HG02981 (cell line): ENCODE results near the gene RXFP4.
"Not testable (repeated sequence)": the region's sequence is repeated elsewhere in the genome, so short reads cannot be mapped to it uniquely, and the experiment has no call there.

Experiments
- ATAC-seq: cut with Tn5 transposase; IDR thresholded peaks from one replicate; pipeline ENCODE4 v1.9.1; 2021; ENCODE audit warnings: mild to moderate bottlenecking, moderate library complexity; ENCODE audit not compliant: unreplicated experiment

Gene RXFP4

GRCh38 chr1:155940993-155941844 is at the start of gene RXFP4:
Gene RXFP4, plus strand, starts transcription at chr1:155941638. Its CDS starts 72 bp downstream, at chr1:155941710.
- ATAC-seq = no peak

GRCh38 chr1:155892796-155893195 is 48.6 kb upstream of the RXFP4 start:
- ATAC-seq = no peak

DNA sequence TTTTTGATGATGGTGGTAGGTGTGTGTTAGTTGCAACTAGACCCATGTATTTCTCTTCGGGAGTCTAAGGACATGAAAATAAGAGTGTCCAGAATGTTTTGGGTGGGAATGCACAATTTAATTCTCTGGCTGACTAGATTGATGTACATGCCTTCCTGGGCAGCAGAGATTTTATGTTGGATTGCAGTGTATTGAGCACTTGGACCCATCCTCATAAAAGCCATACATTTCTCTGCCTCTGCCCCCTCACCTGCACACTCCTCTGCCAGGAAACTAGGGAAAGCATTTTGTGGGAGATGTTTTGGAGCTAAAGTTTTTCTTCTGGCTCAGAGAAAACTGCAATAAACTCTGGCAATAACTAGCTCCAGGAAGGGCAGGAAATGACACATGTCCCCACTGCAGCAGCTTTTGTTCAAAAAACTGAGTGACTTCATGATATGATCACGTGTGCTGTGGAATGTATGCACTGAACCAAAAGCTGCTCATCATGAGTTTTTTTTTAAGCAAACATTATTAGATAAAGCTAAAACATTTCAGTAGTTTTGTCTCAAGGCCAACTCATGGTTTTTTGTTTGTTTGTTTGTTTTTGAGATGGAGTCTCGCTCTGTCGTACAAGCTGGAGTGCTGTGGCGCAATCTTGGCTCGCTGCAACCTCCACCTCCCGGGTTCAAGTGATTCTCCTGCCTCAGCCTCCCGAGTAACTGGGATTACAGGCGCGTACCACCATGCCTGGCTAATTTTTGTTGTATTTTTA is 47.9 kb upstream of the RXFP4 start:
- ATAC-seq = no peak

- ATAC-seq = not testable (repeated sequence)
Observed at GRCh38 chr1:155895617-155896016, 45.8 kb upstream of the RXFP4 start.

GRCh38 chr1:155896476-155896875 is 45.0 kb upstream of the RXFP4 start:
- ATAC-seq = not testable (repeated sequence)

DNA sequence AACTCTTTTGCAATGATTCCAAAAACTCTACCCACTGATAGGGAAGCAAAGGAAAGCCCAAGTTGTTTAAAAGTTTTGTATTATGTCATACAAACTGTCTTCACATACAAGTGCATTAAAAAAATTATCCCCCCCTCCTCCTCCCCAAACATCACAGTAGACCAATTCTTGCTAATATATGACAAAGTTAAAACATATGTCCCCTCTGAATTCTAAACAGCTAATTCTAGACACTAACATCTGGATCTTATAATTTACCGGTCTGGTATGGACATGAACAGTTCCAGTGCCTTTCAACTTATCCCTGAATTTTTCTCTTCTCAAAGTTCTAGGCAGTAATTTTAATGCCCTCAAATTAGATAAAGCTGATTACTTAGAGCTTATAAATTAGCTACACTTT is 43.7 kb upstream of the RXFP4 start:
- ATAC-seq = no peak

GRCh38 chr1:155898888-155899287 is 42.5 kb upstream of the RXFP4 start:
- ATAC-seq = no peak

DNA sequence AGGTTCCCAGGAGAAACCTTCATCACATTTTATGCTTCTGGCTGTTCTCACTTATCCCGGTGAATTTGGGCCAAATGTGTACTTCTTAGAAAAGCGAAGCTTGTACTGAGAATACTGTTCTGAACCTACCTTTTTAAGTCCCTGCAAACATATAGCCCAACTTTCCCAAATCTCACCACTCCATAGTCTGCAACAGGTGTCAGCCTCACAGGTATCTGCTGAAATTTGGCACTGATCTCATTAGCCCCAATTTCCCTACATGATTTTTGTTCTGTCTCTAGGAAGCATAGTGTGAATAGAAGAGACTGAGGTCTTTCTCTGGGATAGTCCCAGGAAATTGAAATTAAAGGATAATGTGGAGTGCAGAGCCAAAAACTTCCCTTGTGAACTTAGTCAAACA is 41.8 kb upstream of the RXFP4 start:
- no peak for ATAC-seq

DNA sequence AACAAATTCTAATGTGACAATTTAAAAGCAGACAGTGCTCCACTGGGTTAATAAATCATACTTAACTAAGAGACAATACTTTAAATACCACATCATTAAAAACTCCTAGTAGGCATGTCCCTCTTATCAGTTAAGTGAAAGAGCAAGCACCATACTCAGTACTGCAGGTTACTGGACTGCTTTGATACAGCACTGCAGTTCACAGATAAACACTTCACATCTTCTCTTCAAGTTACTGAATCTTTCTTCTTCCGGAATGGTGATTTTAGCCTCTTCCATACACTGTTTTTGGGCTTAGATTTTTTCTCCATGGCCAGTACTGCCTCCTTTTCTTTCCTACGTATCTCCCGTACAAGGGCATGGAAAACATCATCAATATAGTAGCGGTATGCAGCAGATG is 41.3 kb upstream of the RXFP4 start:
- no peak for ATAC-seq

- no peak for ATAC-seq
Observed at GRCh38 chr1:155904261-155904660, 37.2 kb upstream of the RXFP4 start.

DNA sequence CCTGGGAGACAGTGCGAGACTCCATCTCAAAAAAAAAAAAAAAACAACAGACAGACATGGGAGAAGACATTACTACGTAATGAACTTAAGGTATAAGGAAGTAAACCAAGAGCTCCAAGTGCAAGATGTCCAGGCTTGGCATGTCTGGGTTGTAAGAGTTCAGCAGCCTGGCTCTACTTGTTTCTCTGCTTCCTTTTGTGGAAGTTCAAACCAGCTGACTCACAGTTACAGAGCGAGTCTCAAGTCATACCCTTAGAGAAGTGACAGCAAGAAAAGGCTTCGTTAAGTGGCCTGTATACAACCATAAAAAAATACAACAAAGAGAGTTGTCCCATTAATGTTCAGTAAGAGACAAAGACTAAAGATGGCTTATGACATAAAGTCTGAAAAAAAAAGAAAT is 31.5 kb upstream of the RXFP4 start:
- no peak for ATAC-seq

DNA sequence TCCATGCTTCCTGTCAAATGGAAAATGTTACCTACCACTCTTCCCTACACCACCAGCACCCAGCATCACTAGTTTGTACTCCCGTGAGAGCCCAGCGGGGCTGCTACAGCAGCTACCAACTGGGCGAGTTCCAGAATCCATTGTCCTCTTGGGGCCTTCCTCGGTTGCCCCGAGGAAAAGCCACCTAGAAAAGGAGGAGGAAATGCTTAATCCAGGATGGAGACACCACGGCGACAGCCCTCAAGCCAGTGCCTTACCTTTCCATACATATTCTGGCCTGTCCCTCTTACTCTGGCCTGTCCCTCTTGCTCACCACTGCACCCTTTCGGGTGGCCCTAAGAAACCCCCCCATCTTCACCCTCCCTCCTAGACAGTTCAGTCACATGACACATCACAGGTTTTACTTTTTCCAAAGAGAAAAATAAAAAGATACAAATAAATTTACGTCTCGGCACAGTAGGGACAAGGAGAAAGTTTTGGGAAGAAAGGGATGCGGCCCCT is 30.8 kb upstream of the RXFP4 start:
- no peak for ATAC-seq

DNA sequence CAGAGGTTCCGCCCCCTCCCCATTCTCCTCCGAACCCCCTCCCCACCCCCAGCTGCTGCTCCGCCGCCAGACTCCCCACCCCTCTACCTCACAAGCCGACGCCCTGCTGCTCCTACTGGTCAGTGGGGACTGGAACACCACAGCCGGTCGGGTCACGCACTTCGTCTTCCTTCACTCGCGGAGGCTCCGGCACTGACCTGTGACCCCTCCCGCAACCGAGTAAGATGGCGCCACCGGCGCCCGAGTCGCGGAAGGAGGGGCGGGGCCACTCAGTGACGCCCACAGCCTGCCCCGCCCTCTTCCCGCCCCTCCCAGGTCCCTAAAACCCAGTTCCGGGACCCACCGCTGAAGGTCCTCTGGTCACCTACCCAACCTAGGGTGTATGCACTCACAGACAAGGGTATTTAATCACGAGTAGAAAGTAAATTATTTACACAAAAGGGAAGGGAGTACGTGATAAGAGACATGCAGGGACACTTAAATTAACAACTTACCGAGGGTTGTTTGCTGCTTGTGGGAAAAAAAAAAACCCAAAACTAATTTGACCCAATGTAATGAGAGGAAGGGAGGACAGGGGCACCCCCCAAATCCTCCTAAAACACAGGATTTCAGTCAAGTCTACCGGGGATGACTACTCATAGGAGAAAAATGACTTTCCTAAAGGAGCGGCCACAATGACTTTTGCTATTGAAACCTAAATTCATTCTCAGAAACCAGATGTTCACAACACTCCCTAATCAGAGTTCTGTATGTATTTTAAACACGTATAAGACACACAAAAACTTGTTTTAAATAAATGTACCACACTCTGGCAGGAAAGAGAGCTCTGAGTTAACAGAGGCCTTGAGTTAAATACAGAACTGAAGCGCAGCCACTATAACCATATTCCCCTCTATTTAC is 30.0 kb upstream of the RXFP4 start, which contains the start of gene RIT1:
TSS of gene RIT1 (minus strand) at position 194 of the 900 bp plus-strand sequence. CDS start 588 bp downstream, outside the sequence.
- ATAC-seq = peak; percentile 87

- no peak for ATAC-seq
Observed at GRCh38 chr1:155912056-155912536, 29.3 kb upstream of the RXFP4 start.

- ATAC-seq = no peak
Observed at GRCh38 chr1:155913969-155914757, 27.3 kb upstream of the RXFP4 start.

- no peak for ATAC-seq
Observed at GRCh38 chr1:155918660-155919059, 22.8 kb upstream of the RXFP4 start.

DNA sequence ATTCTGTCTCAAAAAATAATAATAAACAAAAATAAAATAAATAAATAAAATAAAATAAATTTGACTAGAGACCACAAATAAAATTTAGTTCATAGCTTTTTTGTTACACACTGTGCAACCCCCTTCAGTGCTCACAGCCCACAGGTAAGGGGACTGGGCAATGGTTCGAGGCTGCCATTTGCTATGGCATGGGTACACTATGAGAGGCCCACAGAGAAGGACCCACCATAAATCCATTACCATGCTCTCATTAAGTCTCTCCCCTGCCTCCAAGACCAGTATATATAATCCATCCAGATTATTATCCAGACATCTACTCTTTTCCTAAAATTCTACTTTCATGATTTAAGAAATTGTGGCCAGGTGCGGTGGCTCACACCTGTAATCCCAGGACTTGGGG is 21.6 kb upstream of the RXFP4 start:
- ATAC-seq = no peak

DNA sequence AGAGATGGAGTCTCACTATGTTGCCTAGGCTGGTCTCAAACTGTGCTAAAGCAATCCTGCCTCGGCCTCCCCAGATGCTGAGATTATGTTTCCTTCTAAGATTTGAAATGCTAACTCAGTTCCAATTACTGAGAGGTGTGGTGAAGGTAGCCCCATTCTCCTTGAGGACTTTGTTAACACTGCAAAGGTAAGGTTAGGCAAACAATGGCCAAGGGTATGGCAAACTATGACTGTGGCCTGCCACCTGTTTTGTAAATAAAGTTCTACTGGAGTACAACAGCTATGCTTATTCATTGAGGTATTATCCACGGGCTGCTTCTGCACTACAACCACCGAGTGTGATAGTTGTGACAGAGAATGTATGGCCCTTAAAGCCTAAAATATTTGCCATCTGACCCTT is 20.7 kb upstream of the RXFP4 start:
- ATAC-seq = no peak

- no peak for ATAC-seq
Observed at GRCh38 chr1:155925506-155925905, 15.9 kb upstream of the RXFP4 start.

DNA sequence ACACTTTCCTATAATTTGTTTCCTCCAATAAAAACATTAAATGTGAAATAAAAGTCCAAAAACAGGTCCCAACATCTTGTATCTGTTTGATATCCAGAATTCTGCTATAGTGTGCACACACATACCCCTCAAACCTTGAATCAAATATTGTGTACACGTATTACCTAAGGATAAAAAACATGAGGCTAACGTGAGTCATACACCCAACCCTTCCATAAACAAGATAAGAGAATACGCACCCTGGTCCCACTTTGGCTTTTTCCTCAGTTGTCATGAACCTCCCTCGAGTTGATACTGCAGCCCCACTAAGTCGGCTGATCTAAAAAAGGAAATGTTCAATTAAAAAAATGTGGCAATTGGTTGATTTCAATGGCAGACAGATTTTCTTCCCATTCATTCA is 12.4 kb upstream of the RXFP4 start:
- no peak for ATAC-seq
